Measurements from ENCODE around the gene TRIM32. TPM values are rescaled to one million over a fixed set of nuclear protein-coding genes. Genes with fewer than 3 reads are reported as not detected.
A peak's percentile ranks its signal among the peaks of the same experiment; 100 is the strongest.

Gene TRIM32
- total and polyA plus RNA-seq, 2 of the 13 experiments (the other 11 are each of a cell fraction or from before 2014, with no cell fraction given) = 6.5 to 7.7 TPM

DNA sequence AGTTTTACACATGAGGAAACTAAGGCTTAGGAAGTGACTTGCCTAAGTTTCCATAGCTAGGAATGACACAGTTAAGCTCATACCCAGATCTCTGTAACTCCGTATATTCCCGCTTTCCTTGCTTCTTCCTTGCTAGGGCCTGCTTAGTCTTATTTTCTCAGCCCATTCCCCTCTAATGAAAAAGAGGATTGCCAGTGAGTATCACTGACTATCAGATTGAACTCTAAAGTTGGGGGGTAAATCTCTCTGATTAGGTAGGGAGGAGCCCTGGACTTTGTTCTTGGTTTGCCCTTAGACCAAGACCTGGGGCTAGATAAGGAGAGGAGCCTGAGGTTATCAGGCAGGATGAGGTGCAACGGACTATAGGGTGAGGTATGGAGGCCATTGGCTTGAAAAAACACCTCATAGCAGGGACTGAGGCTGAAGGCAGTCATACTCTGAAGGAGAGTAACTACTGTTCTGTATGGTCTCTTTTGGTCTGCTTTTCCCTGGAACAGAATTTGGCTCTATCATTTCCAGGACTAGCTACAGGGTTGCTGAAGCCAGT, 2.5 kb downstream of the TRIM32 start:
- in situ Hi-C loops (cut with HindIII; ENCODE audit: extremely low pct_ligation_motif_present, low pct_unique_long_range_greater_than_20kb) = no loop called here
- WGBS (ENCODE audit: low lambda C conversion rate) = 81% methylated on average over 3 of the region's 3 CpGs
- H3K4me1 ChIP-seq (ENCODE audit: insufficient read depth, low read length) = peaks cover 70% of the 10 kb centered on the region
- H4K20me1 ChIP-seq (ENCODE audit: insufficient read depth, low read length) = no peaks in the 10 kb centered on the region
- BruUV-seq (replicated peaks) = no TSS peak
- intact Hi-C loops (cut with micrococcal nuclease; ENCODE audit: unreplicated experiment) = loop anchor here (5.0 kb wide), 1 partner anchor 747 kb away; no protein-coding TSS in a partner anchor
- H3K36me3 ChIP-seq (replicated peaks in 1 of 2; ENCODE audit: control insufficient read depth in 1 of 2, insufficient read depth in 2 of 2, low read length in 2 of 2) = no peaks in the 10 kb centered on the region
- no peaks in the 10 kb centered on the region for H3K9me3 ChIP-seq (ENCODE audit: low read length)
- H3K27ac ChIP-seq (ENCODE audit: extremely low read length, insufficient read depth, low read length) = no peak overlapping the region
- ChIA-PET CTCF (ENCODE audit: low intra/inter-chr PET ratio, low total read pairs) (no interaction called here), POLR2A (no interaction called here)
- peak; percentile 4 for FAIRE-seq
- peak overlapping the region; percentile 39 for H3K4me2 ChIP-seq (ENCODE audit: low read depth, low read length)
- no peak overlapping the region for H2AFZ ChIP-seq (ENCODE audit: low read length)
- no peak overlapping the region for H3K4me3 ChIP-seq (replicated peaks in 1 of 3; ENCODE audit: insufficient read depth in 1 of 3, low read depth in 2 of 3, low read length in 3 of 3)
- TF ChIP-seq PCBP2 (optimal IDR thresholded peaks at IDR 0.05; ENCODE audit: low read depth, low read length, poor library complexity, severe bottlenecking) = no peak
- TF ChIP-seq ZNF331 (CRISPR knock-in tag; IDR thresholded peaks at IDR 0.05) = no peak
- TF ChIP-seq ZNF256 (CRISPR knock-in tag; conservative IDR thresholded peaks at IDR 0.05) = no peak
- no peak for TF ChIP-seq SIN3A (IDR thresholded peaks at IDR 0.05; ENCODE audit: borderline replicate concordance, low read depth, low read length)
- no peak for TF ChIP-seq PTBP1 (IDR thresholded peaks at IDR 0.05; ENCODE audit: low read depth, low read length, poor library complexity, severe bottlenecking)
- TF ChIP-seq, protein P1, sequence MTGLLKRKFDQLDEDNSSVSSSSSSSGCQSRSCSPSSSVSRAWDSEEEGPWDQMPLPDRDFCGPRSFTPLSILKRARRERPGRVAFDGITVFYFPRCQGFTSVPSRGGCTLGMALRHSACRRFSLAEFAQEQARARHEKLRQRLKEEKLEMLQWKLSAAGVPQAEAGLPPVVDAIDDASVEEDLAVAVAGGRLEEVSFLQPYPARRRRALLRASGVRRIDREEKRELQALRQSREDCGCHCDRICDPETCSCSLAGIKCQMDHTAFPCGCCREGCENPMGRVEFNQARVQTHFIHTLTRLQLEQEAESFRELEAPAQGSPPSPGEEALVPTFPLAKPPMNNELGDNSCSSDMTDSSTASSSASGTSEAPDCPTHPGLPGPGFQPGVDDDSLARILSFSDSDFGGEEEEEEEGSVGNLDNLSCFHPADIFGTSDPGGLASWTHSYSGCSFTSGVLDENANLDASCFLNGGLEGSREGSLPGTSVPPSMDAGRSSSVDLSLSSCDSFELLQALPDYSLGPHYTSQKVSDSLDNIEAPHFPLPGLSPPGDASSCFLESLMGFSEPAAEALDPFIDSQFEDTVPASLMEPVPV (CRISPR knock-in tag; IDR thresholded peaks at IDR 0.05) = no peak
- no peak for TF ChIP-seq SYNCRIP (IDR thresholded peaks at IDR 0.05; ENCODE audit: insufficient read depth, low read depth, low read length)
- TF ChIP-seq ZNF451 (CRISPR knock-in tag; IDR thresholded peaks at IDR 0.05) = no peak
- TF ChIP-seq, protein P2, sequence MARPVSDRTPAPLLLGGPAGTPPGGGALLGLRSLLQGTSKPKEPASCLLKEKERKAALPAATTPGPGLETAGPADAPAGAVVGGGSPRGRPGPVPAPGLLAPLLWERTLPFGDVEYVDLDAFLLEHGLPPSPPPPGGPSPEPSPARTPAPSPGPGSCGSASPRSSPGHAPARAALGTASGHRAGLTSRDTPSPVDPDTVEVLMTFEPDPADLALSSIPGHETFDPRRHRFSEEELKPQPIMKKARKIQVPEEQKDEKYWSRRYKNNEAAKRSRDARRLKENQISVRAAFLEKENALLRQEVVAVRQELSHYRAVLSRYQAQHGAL (CRISPR knock-in tag; IDR thresholded peaks at IDR 0.05; ENCODE audit: not compliant biosample characterization) = no peak
- TF ChIP-seq, protein P3, sequence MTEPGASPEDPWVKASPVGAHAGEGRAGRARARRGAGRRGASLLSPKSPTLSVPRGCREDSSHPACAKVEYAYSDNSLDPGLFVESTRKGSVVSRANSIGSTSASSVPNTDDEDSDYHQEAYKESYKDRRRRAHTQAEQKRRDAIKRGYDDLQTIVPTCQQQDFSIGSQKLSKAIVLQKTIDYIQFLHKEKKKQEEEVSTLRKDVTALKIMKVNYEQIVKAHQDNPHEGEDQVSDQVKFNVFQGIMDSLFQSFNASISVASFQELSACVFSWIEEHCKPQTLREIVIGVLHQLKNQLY (CRISPR knock-in tag; IDR thresholded peaks at IDR 0.05) = no peak
- H3K9ac ChIP-seq (ENCODE audit: insufficient read depth, low read depth, low read length) = no peak overlapping the region
- no peak for DNase-seq (ENCODE audit: low spot score)
- no peaks in the 10 kb centered on the region; a peak in 1 of 5 replicates for H3K27me3 ChIP-seq (ENCODE audit: control insufficient read depth in 1 of 2, insufficient read depth in 2 of 2, low read length in 2 of 2)
- no peak for ATAC-seq
- H3K79me2 ChIP-seq (ENCODE audit: insufficient read depth, low read length) = peaks cover 25% of the 10 kb centered on the region
